Hematopoietic multipotent progenitor cell treated with erythropoietin and hydrocortisone succinate and interleukin-3 and kit ligand, for 8 days (in vitro differentiated cells): ENCODE data around the gene TMEM219.
"Not testable (repeated sequence)": the region's sequence is repeated elsewhere in the genome, so short reads cannot be mapped to it uniquely, and the experiment has no call there.

Experiments used
- DNase-seq: peaks from one replicate; pipeline ENCODE4 v3.0.0-alpha.2; 2015

TMEM219 gene

GRCh38 chr16:30016555-30017276 lies 54.8 kb downstream of the TMEM219 start:
- no peak for DNase-seq

GRCh38 chr16:30017277-30017656 lies 55.4 kb downstream of the TMEM219 start:
- DNase-seq, result no peak

GRCh38 chr16:30017937-30018336 lies 56.1 kb downstream of the TMEM219 start:
- not testable (repeated sequence) for DNase-seq

GRCh38 chr16:30018731-30019158 lies 56.9 kb downstream of the TMEM219 start:
- no peak for DNase-seq
